HG03457 (cell line): Measurements from ENCODE around the gene SRPRB.

Experiments used
- ATAC-seq: cut with Tn5 transposase; IDR thresholded peaks from one replicate; pipeline ENCODE4 v1.9.1; 2021; ENCODE audit warnings: moderate number of reproducible peaks; ENCODE audit not compliant: unreplicated experiment

Gene SRPRB

DNA sequence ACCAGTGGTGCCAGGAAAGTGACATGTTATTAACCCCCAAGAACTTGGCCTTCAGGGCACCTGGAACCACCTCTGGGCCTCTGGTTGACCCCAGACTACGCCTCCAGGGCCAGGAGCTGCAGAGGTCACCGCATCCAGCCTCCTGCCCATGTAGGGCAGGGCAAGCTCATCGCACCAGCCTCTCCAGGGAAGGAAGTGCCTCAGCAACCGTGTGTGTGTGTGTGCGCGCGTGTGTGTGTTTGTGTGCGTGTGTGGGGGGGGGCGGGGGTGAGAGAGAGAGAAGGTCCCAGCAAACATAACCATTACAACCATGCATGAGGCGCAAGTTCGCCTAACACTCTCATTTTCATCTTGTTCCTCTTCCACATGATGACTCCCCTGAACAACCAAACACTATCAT lies 58.3 kb downstream of the SRPRB start:
- ATAC-seq, result no peak

DNA sequence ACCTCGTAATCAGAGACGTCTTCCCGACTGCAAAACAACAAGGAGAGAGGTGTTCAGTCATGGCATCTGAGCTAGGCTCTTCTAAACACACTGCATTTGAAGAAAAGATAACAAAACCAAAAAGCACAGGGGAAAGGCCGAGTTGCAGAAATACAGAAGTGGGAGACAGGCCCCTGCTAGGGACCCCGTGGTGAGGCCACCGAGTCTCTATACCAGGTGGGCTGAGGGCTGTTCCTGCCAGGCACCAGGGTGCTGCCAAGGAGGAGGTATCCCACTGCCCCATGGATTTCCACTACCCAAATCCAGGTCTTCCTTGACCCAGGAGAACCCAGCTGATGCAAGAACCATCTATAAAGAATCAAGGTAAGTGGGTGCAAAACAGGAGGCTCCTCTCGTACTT lies 59.0 kb downstream of the SRPRB start:
- no peak for ATAC-seq

GRCh38 chr3:133865136-133865855 lies 59.7 kb downstream of the SRPRB start:
- ATAC-seq, result no peak

- ATAC-seq, result no peak
These were observed 60.5 kb downstream of the SRPRB start for GRCh38 chr3:133866141-133866540.

- no peak for ATAC-seq
These were observed 62.6 kb downstream of the SRPRB start for GRCh38 chr3:133868186-133868585.

DNA sequence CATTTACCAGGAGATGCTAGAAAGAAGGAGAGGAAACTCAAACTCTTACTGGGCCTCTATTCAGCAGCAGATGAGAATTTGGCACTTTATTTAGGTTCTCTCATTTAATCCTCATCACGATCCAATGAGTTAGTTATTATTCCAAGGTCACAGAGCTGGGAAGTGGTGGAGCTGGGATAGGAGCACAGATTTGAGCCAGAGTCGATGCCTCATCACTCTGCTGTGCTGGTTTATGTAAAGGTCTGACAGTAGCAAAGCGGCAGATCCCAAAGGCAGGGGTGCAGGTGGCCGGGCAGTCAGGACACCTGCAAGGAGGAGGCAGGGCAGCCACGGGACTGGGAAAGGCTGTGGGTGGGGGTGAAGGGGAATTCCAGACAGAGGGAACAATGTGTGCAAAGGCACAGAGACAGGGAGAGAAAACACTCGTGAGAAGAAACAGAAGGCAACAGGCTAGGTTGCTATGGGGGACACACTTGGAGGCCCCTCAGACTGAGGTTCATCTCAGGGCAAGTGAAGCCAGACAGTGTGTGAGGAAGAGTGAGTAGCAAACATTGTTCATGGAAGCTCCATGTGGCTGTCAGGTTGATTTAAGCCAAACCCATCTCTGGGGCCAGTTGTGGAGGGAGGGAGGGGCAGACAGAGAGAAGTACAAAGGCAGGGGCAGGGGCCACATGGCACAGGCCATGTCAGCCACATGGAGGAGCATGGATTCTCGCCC lies 63.3 kb downstream of the SRPRB start:
- no peak for ATAC-seq

- ATAC-seq, result no peak
These were observed 64.0 kb downstream of the SRPRB start for GRCh38 chr3:133869586-133869985.

DNA sequence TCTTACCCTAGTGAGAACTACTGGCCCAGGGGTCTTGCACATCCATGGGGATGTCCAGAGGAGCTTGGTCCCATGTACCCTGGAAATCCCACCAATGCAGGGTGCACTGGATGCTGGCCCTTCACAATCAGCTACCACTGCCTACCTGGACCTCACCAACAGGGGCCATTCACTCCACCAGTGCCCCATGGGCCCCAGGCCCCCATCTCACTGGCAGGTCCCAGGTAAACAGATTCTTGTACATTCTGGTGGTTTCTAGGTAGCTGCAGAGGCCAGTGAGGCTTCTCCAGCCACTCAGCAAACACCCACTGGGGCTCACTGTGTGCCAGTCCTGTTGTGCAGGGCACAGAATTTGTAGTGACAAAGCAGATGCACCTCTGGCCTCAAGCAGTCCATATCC lies 65.2 kb downstream of the SRPRB start:
- no peak for ATAC-seq
